Measurements from ENCODE around the gene ACSM5. TPM values are rescaled to one million over a fixed set of nuclear protein-coding genes. Genes with fewer than 3 reads are reported as not detected.

Gene ACSM5
- total and polyA plus RNA-seq, 2 donors (not counting 1 experiment from before 2014, with no cell fraction given): not detected

DNA sequence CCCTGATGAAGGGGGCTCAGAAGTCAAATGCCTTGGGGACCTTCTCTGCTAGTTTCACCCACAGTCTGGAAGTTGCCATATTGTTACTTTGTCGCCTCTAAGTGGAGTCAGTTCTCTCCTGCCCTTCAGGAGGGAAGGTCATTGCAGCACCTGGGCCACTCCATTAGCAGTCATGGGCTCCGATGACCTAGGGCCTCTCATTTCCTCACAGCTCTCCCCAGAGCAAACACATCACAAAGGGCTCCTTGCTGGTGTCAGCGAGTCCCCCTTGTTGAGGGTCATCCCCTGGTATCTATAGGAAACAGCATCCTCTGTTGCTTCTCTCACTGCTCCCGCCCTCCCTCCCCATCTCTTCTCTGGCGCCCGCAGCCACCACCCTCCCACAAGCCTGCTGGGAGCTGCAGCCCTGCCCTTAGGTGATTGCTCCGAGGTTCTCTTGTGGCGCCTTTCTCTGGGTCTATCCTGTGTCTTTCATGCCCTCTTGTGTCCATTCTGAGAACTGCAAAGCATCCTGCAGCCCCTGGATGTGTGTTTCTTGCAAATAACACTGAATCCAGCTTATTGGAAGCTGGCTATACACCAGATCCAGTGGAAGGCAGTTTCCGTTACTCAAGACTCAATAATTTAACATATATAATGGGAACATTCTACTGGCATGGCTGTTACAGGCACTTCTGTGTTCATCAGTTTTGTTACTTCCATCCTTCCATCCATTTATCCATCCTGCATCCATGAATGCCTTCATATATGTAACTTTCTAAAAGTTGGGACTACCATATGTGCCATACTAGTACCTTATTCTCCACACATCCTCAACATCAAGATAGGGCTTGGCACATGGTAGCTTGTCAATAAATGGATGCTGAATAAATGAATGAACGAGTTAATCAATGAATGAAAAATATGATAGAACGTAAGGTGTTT is 26.0 kb upstream of the ACSM5 start:
- Mint-ChIP-seq H3K4me3 (no peak overlapping the region), H3K9me3 (ENCODE audit: insufficient read depth) (no peaks in the 10 kb centered on the region), H3K4me1 (peaks cover 2% of the 10 kb centered on the region), H3K27me3 (peaks cover 25% of the 10 kb centered on the region), H3K27ac (no peak overlapping the region)
- WGBS (ENCODE audit: insufficient coverage): 29% methylated on average over 5 of the region's 11 CpGs
- no peak for TF ChIP-seq EZH2 (IDR thresholded peaks at IDR 0.05; ENCODE audit: borderline replicate concordance, insufficient read depth, low read depth, low read length, poor library complexity, severe bottlenecking)
- TF ChIP-seq, protein P1, sequence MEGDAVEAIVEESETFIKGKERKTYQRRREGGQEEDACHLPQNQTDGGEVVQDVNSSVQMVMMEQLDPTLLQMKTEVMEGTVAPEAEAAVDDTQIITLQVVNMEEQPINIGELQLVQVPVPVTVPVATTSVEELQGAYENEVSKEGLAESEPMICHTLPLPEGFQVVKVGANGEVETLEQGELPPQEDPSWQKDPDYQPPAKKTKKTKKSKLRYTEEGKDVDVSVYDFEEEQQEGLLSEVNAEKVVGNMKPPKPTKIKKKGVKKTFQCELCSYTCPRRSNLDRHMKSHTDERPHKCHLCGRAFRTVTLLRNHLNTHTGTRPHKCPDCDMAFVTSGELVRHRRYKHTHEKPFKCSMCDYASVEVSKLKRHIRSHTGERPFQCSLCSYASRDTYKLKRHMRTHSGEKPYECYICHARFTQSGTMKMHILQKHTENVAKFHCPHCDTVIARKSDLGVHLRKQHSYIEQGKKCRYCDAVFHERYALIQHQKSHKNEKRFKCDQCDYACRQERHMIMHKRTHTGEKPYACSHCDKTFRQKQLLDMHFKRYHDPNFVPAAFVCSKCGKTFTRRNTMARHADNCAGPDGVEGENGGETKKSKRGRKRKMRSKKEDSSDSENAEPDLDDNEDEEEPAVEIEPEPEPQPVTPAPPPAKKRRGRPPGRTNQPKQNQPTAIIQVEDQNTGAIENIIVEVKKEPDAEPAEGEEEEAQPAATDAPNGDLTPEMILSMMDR (IDR thresholded peaks at IDR 0.05): peak; percentile 79
- H3K4me1 ChIP-seq (ENCODE audit: control insufficient read depth in 2 of 2, insufficient read depth in 2 of 2, low read length in 2 of 2): no peaks in the 10 kb centered on the region
- H3K9ac ChIP-seq (ENCODE audit: low read length): no peak overlapping the region
- peaks cover 0 to 21% (median 1%) of the 10 kb centered on the region in 4 experiments for H3K27me3 ChIP-seq (replicated peaks in 1 of 4; ENCODE audit: control extremely low read depth in 1 of 4, control insufficient read depth in 3 of 4, insufficient read depth in 4 of 4, low read length in 3 of 4)
- H3K9me3 ChIP-seq (ENCODE audit: control extremely low read depth in 1 of 3, control insufficient read depth in 2 of 3, insufficient read depth in 1 of 3, low read length in 2 of 3): peaks cover 0 to 3% (median 0%) of the 10 kb centered on the region in 3 donors
- H3K36me3 ChIP-seq (replicated peaks in 1 of 2; ENCODE audit: control extremely low read depth in 1 of 2, control insufficient read depth in 1 of 2, extremely low read depth in 1 of 2, insufficient read depth in 2 of 2, low read length in 1 of 2): no peaks in the 10 kb centered on the region
- H3K79me2 ChIP-seq (ENCODE audit: control insufficient read depth, insufficient read depth, low read length): no peaks in the 10 kb centered on the region
- no peaks in the 10 kb centered on the region for H4K20me1 ChIP-seq (ENCODE audit: control insufficient read depth, insufficient read depth, low read length, poor library complexity, severe bottlenecking)
- ChIA-PET CTCF (interaction anchor here (1.0 to 3.9 kb wide), 8 partner anchors 10 to 825 kb away, joined by 3 to 30 read pairs (median 6); no protein-coding TSS in a partner anchor), POLR2A (no interaction called here)
- no peak overlapping the region for H3K27ac ChIP-seq (ENCODE audit: low read length in 2 of 2)
- ATAC-seq (ENCODE audit: low read depth) (no peak), DNase-seq (peak; percentile 54)
- no peak overlapping the region for H3K4me2 ChIP-seq (replicated peaks; ENCODE audit: low read depth, low read length, poor library complexity, severe bottlenecking)
- no peak overlapping the region for H2AFZ ChIP-seq (ENCODE audit: insufficient read depth, low read depth, low read length, poor library complexity, severe bottlenecking)
- no peak overlapping the region for H3K4me3 ChIP-seq (ENCODE audit: control extremely low read depth in 1 of 5, extremely low read depth in 1 of 5, insufficient read depth in 1 of 5, low read depth in 2 of 5, low read length in 4 of 5)
- intact Hi-C loops (cut with micrococcal nuclease): loop anchor here (2.0 kb wide), 1 partner anchor 485 kb away; no protein-coding TSS in a partner anchor

All from B cell (primary cell).